ENCODE results near the gene RFLNA.

- TF ChIP-seq EZH2 (IDR thresholded peaks at IDR 0.05; ENCODE audit: borderline replicate concordance) (no peak), CTCF (IDR thresholded peaks at IDR 0.05; ENCODE audit: poor library complexity) (no peak)
Observed at GRCh38 chr12:124316257-124316900, 21.5 kb downstream of the RFLNA start.
